Embryonic facial prominence (tissue), 1 donor: ENCODE results near the gene TMEM109.

Source experiments
- DNase-seq: peaks from one replicate; pipeline ENCODE4 v3.0.0-alpha.2; 2016; ENCODE audit errors: extremely low spot score

TMEM109 gene

DNA sequence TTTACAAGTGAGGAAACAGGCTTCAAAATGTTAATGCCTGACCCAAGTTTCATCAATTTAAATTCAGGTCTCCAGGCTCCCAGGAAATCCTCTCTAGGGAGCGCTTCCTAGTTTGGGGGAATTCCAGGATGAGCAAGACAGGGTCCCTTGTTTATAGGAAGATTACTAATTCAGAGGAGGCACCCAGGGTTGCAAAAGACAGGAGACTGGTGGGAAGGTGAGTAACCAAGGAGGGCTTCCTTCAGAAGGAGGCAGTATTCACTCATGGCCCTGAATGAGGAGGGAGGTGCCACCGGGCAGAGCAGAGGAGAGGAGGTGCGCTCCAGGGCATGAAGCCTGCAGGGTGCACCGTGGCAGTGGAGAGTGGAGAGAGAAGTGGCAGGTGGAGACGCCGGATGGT lies 11.9 kb downstream of the TMEM109 start:
- no peak for DNase-seq

DNA sequence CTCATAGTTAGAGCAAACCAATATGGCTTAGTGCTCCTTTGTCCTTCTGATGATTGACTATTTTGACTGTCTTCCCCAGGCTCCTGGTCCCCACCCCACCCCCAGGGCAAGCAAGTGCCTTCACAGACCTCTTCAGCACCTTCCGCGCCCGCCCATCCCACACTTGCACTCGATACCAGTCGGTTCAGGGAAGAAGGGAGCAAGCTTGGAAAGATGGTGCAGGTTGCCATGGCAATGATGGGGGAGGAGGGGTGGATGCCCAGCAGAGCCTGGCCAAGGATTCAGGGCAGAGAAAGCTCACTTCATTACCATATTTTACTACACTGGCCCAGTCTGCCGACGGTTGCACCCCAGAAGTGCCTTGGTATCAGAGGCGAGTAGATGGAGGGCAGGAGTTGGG lies 12.5 kb downstream of the TMEM109 start:
- DNase-seq: no peak

DNA sequence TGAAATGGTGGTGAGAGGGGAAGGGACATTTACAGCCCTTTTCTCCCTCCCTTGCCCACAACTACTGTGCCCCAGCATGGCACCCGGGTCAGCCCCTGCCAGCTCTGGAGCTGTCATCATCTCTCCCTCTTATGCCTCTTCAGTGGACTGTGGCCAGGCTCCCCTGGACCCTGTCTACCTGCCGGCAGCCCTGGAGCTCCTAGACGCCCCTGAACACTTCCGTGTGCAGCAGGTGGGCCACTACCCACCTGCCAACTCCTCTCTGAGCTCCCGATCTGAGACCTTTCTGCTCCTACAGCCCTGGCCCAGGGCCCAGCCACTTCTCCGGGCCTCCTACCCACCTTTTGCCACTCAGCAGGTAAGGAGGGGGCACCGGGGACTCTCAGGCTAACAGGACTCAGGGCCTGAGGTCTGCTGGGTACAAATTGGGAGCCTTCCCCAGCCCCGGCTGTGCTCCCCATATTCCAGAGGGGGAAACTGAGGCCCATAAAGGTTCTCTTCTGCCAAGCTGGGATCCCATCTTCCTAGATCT lies 13.2 kb downstream of the TMEM109 start:
- DNase-seq: no peak

DNA sequence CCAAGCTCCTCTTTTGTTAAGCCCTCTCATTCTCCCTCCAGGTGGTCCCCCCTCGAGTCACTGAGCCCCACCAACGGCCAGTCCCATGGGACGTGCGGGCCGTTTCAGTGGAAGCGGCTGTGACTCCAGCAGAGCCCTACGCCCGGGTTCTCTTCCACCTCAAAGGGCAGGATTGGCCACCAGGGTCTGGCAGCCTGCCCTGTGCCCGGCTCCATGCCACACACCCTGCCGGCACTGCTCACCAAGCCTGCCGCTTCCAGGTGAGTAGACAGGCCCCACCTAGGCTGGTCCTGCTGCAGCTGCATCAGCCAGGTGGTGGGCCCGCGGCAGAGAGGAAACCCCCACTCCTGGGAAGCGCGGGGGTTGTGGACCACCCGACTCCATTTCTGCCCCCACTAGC lies 13.6 kb downstream of the TMEM109 start:
- DNase-seq: no peak

DNA sequence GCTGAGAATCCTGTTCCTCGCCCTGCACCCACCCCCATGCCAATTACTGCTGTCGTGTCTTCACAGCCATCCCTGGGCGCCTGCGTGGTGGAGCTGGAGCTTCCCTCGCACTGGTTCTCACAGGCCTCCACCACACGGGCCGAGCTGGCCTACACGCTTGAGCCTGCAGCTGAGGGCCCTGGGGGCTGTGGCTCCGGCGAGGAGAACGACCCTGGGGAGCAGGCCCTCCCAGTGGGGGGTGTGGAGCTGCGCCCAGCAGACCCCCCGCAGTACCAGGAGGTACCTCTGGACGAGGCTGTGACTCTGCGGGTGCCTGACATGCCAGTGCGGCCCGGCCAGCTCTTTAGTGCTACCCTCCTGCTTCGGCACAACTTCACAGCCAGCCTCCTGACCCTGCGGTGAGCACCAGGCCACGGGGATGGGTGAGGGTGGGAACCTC lies 14.6 kb downstream of the TMEM109 start:
- DNase-seq: no peak

DNA sequence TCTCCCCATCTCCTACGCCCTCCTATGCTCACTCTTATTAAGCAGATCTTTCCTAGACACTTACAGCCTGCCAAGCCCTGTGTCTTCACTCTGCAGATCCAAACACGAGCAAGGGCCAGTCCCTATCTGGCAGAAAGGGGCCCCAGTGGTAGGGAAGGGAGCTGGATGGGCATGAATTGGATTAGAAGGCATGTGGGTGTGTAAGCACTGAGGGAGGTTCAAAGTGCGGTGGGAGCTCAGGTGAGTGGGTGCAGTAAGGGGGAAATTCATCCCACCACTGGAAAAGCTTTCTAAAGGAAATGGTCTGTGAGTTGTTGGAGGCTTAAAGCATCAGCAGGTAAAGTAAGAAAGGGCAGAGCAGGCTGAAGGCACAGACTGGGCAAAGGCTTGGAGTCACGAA lies 15.8 kb downstream of the TMEM109 start:
- DNase-seq: no peak

DNA sequence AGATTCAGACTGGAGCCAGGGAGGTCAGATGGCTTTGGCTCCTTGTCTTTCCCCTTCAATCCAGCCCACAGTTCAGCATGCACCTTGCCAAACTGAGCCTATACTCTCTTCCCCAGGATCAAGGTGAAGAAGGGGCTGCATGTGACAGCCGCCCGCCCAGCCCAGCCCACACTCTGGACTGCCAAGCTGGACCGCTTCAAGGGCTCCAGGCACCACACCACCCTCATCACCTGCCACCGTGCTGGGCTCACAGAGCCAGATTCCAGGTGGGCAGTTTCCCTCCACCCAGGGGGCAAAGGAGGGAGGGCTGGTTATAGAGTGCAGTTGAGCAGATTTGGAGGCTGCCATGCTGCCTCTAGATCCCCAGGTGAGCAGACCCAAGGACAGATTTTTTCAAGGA lies 16.4 kb downstream of the TMEM109 start:
- DNase-seq: no peak

DNA sequence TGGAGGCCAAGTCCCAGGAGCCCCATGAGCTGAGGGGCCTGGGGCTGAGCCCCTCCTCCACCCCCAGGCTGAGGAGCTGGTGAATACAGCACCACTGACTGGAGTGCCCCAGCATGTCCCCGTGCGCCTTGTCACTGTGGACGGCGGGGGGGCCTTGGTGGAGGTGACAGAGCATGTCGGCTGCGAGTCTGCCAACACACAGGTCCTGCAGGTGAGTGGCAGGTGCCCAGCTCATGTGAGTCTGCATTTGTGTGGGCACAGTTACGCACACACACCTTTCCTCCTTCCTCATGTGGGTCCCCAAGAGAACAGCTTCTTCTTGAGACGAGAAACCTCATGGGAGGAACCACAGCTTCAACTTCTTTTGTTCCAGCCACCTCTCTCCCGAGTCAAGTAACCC lies 18.0 kb downstream of the TMEM109 start:
- no peak for DNase-seq

DNA sequence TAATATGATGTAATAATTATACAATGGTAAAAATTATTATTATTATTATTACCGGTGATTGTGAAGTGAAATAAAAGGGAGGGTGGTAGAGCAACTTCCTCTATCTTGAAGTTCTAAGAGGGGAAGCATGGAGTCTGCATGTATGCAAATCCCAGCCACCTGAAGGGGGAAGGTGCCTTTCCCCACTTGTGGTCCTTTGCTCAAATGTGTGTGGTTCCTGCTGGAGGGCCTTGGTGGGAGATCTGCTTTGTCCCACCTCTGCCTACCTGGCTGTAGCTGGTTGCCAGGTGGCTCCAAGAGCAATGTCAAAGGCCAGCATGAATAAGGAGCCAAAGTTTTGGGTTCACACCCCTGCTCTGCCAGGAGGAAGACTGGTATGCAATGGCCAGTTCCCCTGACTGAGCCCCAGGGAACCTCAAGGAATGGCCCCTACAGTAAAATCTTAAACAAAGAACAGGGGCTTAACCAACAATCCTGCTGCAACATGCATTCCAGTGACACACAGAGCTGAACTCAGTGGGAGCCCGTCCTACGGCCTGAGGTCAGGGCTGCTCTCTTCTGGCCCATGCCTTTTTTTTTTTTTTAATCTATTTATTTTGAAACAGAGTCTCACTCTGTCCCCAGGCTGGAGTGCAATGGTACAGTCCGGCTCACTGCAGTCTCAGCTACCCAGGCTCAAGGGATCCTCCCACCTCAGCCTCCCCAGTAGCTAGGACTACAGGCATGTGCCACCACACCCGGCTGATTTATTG lies 18.8 kb downstream of the TMEM109 start:
- no peak for DNase-seq

DNA sequence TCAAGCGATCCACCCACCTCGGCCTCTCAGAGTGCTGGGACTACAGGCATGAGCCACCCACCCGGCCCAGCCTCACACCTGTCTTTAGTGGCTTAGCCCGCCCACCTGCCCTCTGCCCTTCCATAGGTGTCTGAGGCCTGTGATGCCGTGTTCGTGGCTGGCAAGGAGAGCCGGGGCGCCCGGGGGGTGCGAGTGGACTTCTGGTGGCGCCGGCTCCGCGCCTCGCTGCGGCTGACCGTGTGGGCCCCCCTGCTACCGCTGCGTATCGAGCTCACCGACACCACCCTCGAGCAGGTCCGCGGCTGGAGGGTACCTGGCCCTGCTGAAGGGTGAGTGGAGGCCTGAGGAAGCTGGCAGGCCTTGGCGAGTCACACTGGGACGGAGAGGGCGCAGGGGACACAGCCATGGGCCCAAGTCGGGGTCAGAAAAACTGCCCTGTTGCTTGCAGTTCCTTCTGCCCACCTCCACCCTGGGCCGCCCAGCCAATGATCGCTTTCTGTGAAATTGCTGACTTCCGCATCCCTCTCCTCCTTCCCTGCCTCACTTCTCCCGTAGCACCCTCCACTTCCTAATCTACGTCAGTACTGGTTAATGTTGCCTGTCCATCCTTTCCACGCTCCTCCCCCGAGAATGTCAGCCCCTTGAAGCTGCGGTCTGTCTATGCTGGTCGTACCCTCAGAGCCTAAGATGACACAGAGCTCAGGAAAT lies 19.6 kb downstream of the TMEM109 start:
- no peak for DNase-seq

DNA sequence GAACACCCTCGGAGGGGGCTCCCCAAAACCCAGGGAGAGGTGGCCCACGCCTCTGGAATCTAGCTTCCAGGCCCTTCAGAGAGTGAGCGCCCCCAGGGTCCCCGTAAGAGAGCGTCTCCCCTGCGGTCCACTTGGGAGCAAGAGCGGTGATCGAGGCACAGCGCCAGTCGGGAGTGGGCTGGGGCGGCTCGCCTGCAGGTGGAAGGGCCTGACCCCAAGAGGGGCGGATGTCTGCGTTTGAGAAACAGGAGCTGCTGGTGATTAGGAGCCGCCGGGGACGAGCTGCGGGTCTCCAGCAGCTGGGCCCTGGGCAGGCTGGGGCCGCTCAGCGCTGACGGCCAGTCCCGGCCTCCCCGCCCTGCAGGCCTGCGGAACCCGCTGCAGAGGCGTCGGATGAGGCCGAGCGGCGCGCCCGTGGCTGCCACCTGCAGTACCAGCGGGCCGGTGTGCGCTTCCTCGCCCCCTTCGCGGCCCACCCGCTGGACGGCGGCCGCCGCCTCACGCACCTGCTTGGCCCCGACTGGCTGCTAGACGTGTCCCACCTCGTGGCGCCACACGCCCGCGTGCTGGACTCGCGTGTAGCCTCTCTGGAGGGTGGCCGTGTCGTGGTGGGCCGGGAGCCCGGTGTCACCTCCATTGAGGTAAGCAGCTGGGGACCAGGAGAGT lies 20.3 kb downstream of the TMEM109 start:
- no peak for DNase-seq

DNA sequence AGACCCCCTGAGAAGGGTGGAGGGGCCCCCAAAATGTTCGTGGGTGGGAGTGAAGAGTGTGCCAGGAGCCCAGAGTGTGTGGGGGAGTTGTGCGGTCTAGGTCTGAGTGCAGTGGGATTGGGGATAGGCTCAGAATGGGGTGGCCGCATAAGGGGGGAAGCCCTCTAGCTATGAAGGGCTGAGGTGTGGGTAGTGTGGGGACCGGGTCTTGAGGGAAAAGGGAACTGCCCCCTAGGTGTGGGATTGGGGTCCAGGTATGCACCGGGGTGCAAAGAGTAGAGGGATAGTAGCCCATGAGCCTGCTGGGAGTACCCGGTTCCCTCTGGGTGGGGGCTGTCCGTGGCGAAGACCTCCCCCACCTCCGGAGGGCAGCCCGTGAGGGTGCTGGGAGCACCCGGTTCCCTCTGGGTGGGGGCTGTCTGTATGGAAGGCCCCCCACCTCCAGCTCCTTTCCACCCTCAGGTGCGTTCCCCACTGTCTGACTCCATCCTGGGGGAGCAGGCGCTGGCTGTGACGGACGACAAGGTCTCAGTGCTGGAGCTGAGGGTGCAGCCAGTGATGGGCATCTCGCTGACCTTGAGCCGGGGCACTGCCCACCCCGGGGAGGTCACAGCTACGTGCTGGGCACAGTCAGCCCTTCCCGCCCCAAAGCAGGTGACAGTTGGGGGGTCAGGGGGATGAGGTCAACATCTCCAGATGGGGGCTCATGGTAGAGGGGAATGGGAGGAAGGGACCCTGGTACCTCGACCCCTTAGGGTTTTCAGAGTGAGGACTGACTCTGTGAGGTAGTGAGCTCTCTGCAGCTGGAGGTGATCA lies 21.0 kb downstream of the TMEM109 start:
- DNase-seq: no peak

DNA sequence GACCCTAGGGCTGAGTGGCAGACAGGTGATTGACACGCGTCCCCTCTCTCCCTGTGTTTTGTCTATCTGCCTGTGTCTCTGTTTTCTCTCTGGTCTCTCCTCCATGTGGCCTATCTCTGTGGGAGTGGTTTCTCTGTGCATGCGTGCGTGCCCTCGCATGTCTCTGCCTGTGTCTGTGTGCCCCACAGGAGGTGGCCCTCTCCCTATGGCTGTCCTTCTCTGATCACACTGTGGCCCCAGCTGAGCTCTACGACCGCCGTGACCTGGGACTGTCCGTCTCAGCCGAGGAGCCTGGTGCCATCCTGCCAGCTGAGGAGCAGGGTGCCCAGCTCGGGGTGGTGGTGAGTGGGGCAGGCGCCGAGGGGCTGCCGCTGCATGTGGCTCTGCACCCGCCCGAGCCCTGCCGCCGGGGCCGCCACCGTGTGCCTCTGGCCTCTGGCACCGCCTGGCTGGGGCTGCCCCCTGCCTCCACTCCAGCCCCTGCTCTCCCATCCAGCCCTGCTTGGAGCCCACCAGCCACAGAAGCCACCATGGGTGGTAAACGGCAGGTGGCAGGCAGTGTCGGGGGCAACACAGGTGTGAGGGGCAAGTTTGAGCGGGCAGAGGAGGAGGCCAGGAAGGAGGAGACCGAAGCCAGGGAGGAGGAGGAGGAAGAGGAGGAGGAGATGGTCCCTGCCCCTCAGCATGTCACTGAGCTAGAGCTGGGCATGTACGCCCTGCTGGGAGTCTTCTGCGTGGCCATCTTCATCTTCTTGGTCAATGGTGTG lies 21.9 kb downstream of the TMEM109 start:
- DNase-seq: no peak

DNA sequence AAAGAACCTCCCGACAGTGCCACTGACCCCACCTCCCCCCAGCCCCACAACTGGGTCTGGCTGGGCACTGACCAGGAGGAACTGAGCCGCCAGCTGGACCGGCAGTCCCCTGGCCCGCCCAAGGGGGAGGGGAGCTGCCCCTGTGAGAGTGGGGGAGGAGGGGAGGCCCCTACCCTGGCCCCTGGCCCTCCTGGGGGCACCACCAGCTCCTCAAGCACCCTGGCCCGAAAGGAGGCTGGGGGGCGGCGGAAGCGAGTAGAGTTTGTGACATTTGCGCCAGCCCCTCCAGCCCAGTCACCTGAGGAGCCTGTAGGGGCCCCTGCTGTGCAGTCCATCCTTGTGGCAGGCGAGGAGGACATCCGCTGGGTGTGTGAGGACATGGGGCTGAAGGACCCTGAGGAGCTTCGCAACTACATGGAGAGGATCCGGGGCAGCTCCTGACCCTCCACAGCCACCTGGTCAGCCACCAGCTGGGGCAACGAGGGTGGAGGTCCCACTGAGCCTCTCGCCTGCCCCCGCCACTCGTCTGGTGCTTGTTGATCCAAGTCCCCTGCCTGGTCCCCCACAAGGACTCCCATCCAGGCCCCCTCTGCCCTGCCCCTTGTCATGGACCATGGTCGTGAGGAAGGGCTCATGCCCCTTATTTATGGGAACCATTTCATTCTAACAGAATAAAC lies 22.6 kb downstream of the TMEM109 start:
- DNase-seq: no peak

DNA sequence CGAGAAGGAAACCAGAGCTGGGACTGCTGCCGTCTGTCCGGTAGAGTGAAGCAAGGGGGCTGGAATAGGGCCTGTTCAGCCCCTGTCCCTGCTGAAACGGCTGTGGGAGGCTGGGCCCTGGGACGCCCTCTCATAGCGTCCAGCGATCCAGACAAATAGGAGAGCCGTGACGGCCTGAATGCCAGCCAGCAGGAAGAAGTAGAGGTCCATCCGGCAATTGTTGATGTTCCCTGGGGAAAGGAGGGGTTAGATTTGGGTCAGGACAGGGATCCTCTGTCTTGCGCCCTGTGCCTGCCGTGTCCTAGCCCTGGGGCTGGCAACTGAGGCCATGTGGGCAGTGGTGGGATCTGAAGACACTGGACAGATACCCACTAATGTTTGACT lies 23.2 kb downstream of the TMEM109 start:
- no peak for DNase-seq

DNA sequence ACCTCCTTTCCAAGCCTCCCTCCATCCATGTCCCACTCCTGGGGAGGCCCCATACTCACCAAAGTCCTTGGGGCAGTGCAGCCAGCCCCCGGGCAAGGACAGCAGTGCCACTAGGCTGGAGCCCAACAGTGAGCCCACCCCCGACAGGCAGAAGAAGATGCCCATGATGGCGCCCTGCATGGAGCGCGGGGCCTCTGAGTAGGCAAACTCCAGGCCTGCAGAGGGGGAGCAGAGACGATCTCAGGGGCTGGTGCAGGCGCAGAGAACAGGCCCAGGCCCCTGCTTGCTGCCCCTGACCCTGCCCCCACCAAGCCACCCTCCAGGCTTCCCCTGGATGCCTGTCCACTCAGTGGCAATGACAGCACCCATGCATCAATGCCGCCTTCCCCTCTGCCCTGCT lies 23.9 kb downstream of the TMEM109 start:
- no peak for DNase-seq

DNA sequence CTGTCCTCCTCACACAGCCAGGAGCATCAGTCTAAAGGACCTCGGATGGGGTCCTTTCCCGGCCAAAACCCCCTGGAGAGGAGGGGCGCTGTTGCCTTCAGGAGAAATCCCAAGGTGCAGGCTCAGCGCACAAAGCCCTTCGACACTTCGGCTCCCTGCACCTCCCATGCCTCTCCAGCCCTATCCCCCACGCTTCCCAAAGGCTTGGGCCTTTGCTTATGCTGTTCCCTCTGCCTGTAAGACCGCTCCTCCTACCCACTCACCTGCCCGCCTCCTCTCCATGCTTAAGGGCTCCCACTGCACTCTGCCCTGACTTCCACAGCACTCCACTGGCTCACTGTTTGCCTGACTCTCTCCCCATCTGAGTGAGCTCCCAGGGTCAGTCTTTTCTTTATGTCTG lies 24.5 kb downstream of the TMEM109 start:
- no peak for DNase-seq

DNA sequence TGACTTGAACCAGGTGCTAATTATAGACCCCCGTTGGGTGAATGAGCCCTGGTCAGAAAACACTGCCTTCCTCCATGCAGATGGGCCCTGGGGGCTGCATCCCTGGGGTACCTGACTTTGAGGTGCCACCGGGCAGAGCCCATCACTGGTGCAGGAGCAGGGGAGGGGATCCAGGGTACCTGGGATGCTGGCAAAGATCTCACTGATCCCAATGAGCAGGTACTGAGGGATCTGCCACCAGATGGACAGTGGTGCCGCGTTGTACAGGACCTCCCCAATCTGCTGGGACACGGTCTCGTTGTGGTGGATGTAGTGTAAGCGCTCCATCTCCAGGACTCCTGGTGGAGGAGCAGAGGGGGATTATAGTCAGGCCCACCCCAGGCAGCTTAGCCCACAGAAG lies 25.3 kb downstream of the TMEM109 start:
- no peak for DNase-seq

DNA sequence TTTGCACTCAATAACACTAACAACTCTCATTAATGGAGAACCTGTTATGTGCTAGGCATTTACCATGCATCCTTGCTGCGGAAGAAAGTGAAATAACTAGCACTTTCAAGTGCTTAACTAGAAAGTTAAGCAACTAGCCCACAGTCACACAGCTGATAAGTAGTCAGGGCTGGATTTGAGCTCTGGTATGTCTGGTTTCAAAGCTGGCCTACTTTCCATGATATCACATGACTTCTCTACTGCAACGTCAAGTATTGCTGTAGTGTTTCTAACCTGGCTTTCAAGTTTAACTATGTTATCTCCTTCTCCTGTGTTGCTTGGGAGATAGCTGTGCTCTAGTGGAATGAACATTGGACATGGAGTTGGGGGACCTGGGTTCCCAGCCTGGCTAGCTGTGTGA lies 25.9 kb downstream of the TMEM109 start:
- DNase-seq: no peak

DNA sequence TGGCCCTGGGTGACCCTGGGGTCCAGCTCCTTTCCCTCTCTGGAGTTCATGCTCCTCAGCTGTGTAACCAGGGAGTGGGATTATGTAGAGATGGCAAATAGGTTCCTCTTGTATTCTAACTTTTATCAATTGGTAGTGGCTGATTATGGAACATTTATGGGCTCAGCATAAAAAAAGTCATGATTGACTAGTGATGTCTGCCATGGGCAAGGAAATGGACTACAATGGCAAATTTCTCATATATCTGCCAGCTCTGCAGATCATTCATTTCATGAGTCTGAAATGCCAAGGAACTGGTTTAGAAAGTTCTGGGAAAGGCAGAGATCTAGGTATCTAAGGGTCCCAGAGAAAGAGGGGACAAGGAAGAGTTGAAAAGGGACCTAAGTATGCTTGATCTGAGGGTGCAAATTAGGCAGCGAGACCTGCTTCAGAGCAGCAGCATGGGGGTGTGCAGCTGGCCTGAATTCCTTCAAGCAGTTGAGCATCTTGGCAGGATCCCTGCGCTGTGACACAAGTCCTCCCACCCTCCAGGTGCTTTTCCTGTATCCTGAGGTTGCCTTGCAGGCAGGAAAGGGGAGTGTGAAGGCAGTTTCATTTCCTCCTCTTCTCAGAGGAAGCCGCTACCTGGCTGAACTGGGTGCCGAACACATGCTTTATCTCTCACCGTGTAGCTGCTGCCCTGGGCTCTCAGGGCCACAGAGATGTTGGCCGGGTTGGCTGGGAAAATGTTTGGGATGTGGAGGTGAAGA lies 27.6 kb downstream of the TMEM109 start:
- DNase-seq: no peak
